MM.1S (cell line): ENCODE data around the gene SCAPER.

Experiments used
- DNase-seq: peaks from one replicate; pipeline ENCODE4 v3.0.0-alpha.2; 2015
- H2AFZ ChIP-seq: fragments of 300-600 bp; sonication (generic); 2 replicates; pipeline ENCODE4 v1.6.0; 2016; ENCODE audit warnings: antibody characterized with exemption, low read length
- H3F3A ChIP-seq: fragments of 300-600 bp; sonication (generic); 2 replicates; pipeline ENCODE4 v1.6.1; 2016; ENCODE audit warnings: mild to moderate bottlenecking, antibody characterized with exemption, low read length, moderate library complexity, mixed read lengths; ENCODE audit not compliant: insufficient read depth
- H3K27ac ChIP-seq: fragments of 300-600 bp; sonication (generic); 2 replicates; pipeline ENCODE4 v1.5.1; 2016; ENCODE audit warnings: mild to moderate bottlenecking, low read length
- H3K27me3 ChIP-seq: fragments of 300-600 bp; sonication (generic); replicated peaks from 2 replicates; pipeline ENCODE4 v1.6.0; 2016; ENCODE audit warnings: low read length; ENCODE audit not compliant: insufficient read depth
- H3K36me3 ChIP-seq: fragments of 300-600 bp; sonication (generic); replicated peaks from 2 replicates; pipeline ENCODE4 v1.6.1; 2016; ENCODE audit warnings: mild to moderate bottlenecking, low read length, mixed read lengths; ENCODE audit not compliant: insufficient read depth
- H3K4me1 ChIP-seq: fragments of 300-600 bp; sonication (generic); 2 replicates; pipeline ENCODE4 v1.6.1; 2016; ENCODE audit warnings: low read length, mixed read lengths
- H3K4me2 ChIP-seq: fragments of 300-600 bp; sonication (generic); 2 replicates; pipeline ENCODE4 v1.6.0; 2016; ENCODE audit warnings: low read depth, low read length
- H3K4me3 ChIP-seq: fragments of 300-600 bp; sonication (generic); 2 replicates; pipeline ENCODE4 v1.5.1; 2016; ENCODE audit warnings: low read length, mixed read lengths
- H3K79me2 ChIP-seq: fragments of 300-600 bp; sonication (generic); 2 replicates; pipeline ENCODE4 v1.6.1; 2016; ENCODE audit warnings: mixed run types, low read length, mixed read lengths
- H3K9ac ChIP-seq: fragments of 300-600 bp; sonication (generic); 2 replicates; pipeline ENCODE4 v1.6.1; 2016; ENCODE audit warnings: low read length, mixed read lengths
- H3K9me2 ChIP-seq: fragments of 300-600 bp; sonication (generic); replicated peaks from 2 replicates; pipeline ENCODE4 v1.6.1; 2016; ENCODE audit warnings: mild to moderate bottlenecking, low read length, mixed read lengths; ENCODE audit not compliant: insufficient read depth
- H3K9me3 ChIP-seq: fragments of 300-600 bp; sonication (generic); replicated peaks from 2 replicates; pipeline ENCODE4 v1.6.1; 2016; ENCODE audit warnings: mild to moderate bottlenecking, low read length, mixed read lengths; ENCODE audit not compliant: insufficient read depth
- H4K20me1 ChIP-seq: fragments of 300-600 bp; sonication (generic); 2 replicates; pipeline ENCODE4 v1.6.1; 2016; ENCODE audit warnings: mild to moderate bottlenecking, low read length, moderate library complexity, mixed read lengths; ENCODE audit not compliant: insufficient read depth
- EZH2 ChIP-seq: fragments of 300-600 bp; sonication (generic); optimal IDR thresholded peaks from 2 replicates; pipeline ENCODE3; 2017; ENCODE audit warnings: low read depth, mild to moderate bottlenecking, antibody characterized with exemption, low read length, mixed read lengths
- EZH2phosphoT487 ChIP-seq: fragments of 300-600 bp; sonication (generic); IDR thresholded peaks from 2 replicates; pipeline ENCODE4 v1.6.1; 2018; ENCODE audit warnings: antibody characterized with exemption, low read length
- TF ChIP-seq, protein P1 (sequence below): fragments of 300-600 bp; sonication (generic); IDR thresholded peaks from 2 replicates; pipeline ENCODE4 v1.5.1; 2016; ENCODE audit warnings: antibody characterized with exemption, low read length, mixed read lengths

Gene SCAPER

DNA sequence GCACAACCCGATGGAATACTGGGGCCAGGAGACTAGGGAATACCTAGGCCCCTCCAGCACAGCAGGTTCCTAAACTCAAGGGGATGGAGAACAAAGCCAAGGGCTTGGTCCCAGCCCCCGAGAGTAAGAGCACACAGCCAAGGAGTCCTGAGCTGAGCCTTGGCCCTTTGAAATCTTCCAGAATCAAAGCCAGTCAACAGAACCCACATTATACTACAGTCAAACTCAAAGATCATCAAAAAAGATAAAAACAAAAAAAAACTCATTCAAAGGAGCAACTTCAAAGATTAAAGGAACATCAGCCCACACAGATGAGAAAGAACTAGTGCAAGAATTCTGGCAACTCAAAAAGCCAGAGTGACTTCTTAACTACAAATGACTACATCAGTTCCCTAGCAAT lies 351.6 kb downstream of the SCAPER start:
- Histone ChIP-seq H3K36me3 (no peaks in the 10 kb centered on the region), H3K4me3 (no peak overlapping the region), H2AFZ (no peak overlapping the region), H3F3A (no peaks in the 10 kb centered on the region), H4K20me1 (no peaks in the 10 kb centered on the region), H3K4me1 (no peaks in the 10 kb centered on the region), H3K27ac (no peak overlapping the region), H3K79me2 (no peaks in the 10 kb centered on the region), H3K9ac (no peak overlapping the region), H3K9me3 (no peaks in the 10 kb centered on the region), H3K9me2 (no peaks in the 10 kb centered on the region), H3K4me2 (no peak overlapping the region), H3K27me3 (no peaks in the 10 kb centered on the region)
- no peak for TF ChIP-seq EZH2
- DNase-seq: no peak

DNA sequence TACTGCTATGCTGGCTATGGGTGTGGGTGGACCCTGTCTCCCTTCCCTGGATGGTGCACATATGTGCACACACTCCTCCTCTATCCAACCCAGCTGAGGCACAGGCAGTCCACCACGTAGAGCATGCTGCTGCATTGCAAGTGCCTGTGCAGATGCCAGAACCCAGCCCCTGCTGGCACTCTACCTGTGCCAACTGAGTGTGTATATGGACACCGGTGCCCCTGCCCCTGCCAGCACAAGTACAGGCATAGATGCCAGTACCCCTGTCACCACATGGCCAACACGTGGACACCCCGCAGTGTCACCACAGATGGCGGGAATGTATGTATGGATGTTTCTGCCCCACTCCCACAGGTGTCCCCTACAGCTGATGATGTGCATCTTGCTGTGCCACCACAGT lies 352.0 kb downstream of the SCAPER start:
- no peak overlapping the region for H2AFZ ChIP-seq
- TF ChIP-seq EZH2phosphoT487: no peak
- TF ChIP-seq, protein P1, sequence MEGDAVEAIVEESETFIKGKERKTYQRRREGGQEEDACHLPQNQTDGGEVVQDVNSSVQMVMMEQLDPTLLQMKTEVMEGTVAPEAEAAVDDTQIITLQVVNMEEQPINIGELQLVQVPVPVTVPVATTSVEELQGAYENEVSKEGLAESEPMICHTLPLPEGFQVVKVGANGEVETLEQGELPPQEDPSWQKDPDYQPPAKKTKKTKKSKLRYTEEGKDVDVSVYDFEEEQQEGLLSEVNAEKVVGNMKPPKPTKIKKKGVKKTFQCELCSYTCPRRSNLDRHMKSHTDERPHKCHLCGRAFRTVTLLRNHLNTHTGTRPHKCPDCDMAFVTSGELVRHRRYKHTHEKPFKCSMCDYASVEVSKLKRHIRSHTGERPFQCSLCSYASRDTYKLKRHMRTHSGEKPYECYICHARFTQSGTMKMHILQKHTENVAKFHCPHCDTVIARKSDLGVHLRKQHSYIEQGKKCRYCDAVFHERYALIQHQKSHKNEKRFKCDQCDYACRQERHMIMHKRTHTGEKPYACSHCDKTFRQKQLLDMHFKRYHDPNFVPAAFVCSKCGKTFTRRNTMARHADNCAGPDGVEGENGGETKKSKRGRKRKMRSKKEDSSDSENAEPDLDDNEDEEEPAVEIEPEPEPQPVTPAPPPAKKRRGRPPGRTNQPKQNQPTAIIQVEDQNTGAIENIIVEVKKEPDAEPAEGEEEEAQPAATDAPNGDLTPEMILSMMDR: no peak
- no peak for TF ChIP-seq EZH2
- no peak overlapping the region for H3K4me3 ChIP-seq
- H4K20me1 ChIP-seq: no peaks in the 10 kb centered on the region
- H3K27ac ChIP-seq: no peak overlapping the region
- H3K27me3 ChIP-seq: no peaks in the 10 kb centered on the region
- no peaks in the 10 kb centered on the region for H3K9me3 ChIP-seq
- H3F3A ChIP-seq: no peaks in the 10 kb centered on the region
- no peaks in the 10 kb centered on the region for H3K9me2 ChIP-seq
- no peaks in the 10 kb centered on the region for H3K36me3 ChIP-seq
- DNase-seq: no peak
- no peak overlapping the region for H3K9ac ChIP-seq
- no peak overlapping the region for H3K4me2 ChIP-seq
- H3K79me2 ChIP-seq: no peaks in the 10 kb centered on the region
- H3K4me1 ChIP-seq: no peaks in the 10 kb centered on the region

DNA sequence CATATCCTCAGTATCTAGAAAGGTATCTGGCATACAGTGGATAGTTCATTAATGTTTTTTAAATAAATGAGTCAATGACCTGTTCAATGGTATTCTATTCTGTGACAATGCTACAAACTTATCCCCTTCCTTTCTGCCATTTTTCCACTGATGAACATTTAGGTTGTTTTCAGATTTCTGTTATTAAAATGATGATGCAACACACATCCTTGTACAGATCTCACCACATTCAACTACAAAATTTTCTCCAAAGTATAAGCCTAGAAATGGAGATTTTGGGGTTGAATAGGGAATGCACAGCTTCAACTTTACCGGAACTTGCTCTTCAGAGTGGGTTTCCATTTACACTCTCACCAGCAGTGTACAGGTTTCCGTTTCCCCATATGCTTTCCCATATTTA lies 358.3 kb downstream of the SCAPER start:
- no peak overlapping the region for H3K4me2 ChIP-seq
- H2AFZ ChIP-seq: no peak overlapping the region
- no peaks in the 10 kb centered on the region for H3K9me2 ChIP-seq
- H3K9ac ChIP-seq: no peak overlapping the region
- H3K4me1 ChIP-seq: no peaks in the 10 kb centered on the region
- TF ChIP-seq EZH2 (no peak), EZH2phosphoT487 (no peak)
- TF ChIP-seq, protein P1: no peak
- no peaks in the 10 kb centered on the region for H3K9me3 ChIP-seq
- no peak for DNase-seq
- H4K20me1 ChIP-seq: no peaks in the 10 kb centered on the region
- no peaks in the 10 kb centered on the region for H3K36me3 ChIP-seq
- H3K27me3 ChIP-seq: no peaks in the 10 kb centered on the region
- H3F3A ChIP-seq: no peaks in the 10 kb centered on the region
- no peak overlapping the region for H3K27ac ChIP-seq
- no peak overlapping the region for H3K4me3 ChIP-seq
- no peaks in the 10 kb centered on the region for H3K79me2 ChIP-seq

DNA sequence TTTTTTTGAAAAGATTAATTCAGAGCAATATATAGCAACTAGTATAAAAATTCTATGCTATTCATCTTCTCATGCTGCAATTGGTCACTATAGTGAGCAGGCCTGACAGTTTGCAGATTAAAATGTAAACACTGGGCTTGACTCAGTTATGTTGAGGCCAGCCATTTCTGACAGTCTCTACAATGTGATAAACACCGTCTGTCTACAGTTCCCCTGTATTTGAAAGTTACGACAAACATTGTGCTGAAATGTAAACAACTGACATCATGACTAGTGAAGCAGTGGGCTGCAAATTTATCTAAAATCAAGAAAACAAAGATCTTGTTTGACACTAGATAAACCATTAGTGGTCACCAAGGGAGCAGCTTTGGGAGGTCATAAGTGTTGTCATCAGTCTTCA lies 371.1 kb downstream of the SCAPER start:
- H3K27me3 ChIP-seq: no peaks in the 10 kb centered on the region
- H2AFZ ChIP-seq: no peak overlapping the region
- H3K9me3 ChIP-seq: no peaks in the 10 kb centered on the region
- no peaks in the 10 kb centered on the region for H3K79me2 ChIP-seq
- H3K4me1 ChIP-seq: no peaks in the 10 kb centered on the region
- H3K4me3 ChIP-seq: no peak overlapping the region
- H4K20me1 ChIP-seq: no peaks in the 10 kb centered on the region
- H3K27ac ChIP-seq: no peak overlapping the region
- H3K36me3 ChIP-seq: no peaks in the 10 kb centered on the region
- DNase-seq: no peak
- TF ChIP-seq EZH2phosphoT487: no peak
- TF ChIP-seq, protein P1: no peak
- TF ChIP-seq EZH2: no peak
- H3K9ac ChIP-seq: no peak overlapping the region
- H3K9me2 ChIP-seq: no peaks in the 10 kb centered on the region
- H3K4me2 ChIP-seq: no peak overlapping the region
- H3F3A ChIP-seq: no peaks in the 10 kb centered on the region
